Fibroblast of pulmonary artery (primary cell): ENCODE measurements around the gene JAGN1.
"Not testable (repeated sequence)": the region's sequence is repeated elsewhere in the genome, so short reads cannot be mapped to it uniquely, and the experiment has no call there.

ENCODE experiments used
- DNase-seq: peaks from one replicate; pipeline ENCODE4 v3.0.0-alpha.2; 2010; ENCODE audit warnings: low read depth
- H3K4me3 ChIP-seq: replicated peaks from 2 replicates; pipeline ENCODE4 v1.5.1; 2011; ENCODE audit warnings: low read depth, mild to moderate bottlenecking, control low read depth, low read length, moderate library complexity
- TF ChIP-seq, protein P1 (sequence below): IDR thresholded peaks from 2 replicates; pipeline ENCODE4 v1.5.1; 2011; ENCODE audit warnings: mild to moderate bottlenecking, control low read depth, low read length, inconsistent platforms; ENCODE audit errors: missing control alignments

The JAGN1 gene

DNA sequence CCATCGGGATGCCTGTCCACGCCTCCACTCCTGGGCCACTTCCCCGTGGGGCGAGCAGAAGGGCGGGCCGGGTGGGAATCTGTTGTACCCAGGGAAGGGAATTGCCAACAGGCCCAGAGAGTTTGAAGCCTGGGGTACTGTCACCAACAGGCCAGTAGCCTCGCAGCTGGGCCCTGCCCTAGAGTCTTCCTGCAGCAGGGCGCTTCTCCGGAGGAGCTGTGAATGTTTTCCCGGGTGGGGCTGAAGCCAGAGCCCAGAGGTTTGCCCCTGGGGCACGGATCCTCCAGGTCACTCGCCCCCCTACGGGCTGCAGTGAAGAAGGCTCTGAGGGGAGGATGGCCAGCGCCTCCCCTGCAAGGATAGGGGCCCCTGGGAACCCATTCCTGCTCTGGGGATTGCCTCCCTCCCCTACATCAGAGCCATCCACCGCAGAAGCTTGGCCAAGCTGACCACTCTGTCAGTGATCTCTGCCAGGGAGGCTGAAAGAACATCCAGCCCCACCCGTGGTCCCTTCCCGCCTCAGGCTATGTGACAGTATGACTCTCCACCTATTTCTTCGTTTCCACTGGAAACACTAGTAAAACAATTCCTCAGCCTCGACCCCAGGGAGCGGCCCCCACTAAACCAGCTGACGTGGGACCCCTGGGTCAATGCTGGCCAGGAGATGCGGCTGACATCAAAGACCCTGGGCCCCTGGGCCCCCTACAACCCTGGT is 27.2 kb upstream of the JAGN1 start:
- H3K4me3 ChIP-seq: no peak overlapping the region
- no peak for DNase-seq
- TF ChIP-seq, protein P1, sequence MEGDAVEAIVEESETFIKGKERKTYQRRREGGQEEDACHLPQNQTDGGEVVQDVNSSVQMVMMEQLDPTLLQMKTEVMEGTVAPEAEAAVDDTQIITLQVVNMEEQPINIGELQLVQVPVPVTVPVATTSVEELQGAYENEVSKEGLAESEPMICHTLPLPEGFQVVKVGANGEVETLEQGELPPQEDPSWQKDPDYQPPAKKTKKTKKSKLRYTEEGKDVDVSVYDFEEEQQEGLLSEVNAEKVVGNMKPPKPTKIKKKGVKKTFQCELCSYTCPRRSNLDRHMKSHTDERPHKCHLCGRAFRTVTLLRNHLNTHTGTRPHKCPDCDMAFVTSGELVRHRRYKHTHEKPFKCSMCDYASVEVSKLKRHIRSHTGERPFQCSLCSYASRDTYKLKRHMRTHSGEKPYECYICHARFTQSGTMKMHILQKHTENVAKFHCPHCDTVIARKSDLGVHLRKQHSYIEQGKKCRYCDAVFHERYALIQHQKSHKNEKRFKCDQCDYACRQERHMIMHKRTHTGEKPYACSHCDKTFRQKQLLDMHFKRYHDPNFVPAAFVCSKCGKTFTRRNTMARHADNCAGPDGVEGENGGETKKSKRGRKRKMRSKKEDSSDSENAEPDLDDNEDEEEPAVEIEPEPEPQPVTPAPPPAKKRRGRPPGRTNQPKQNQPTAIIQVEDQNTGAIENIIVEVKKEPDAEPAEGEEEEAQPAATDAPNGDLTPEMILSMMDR: no peak

DNA sequence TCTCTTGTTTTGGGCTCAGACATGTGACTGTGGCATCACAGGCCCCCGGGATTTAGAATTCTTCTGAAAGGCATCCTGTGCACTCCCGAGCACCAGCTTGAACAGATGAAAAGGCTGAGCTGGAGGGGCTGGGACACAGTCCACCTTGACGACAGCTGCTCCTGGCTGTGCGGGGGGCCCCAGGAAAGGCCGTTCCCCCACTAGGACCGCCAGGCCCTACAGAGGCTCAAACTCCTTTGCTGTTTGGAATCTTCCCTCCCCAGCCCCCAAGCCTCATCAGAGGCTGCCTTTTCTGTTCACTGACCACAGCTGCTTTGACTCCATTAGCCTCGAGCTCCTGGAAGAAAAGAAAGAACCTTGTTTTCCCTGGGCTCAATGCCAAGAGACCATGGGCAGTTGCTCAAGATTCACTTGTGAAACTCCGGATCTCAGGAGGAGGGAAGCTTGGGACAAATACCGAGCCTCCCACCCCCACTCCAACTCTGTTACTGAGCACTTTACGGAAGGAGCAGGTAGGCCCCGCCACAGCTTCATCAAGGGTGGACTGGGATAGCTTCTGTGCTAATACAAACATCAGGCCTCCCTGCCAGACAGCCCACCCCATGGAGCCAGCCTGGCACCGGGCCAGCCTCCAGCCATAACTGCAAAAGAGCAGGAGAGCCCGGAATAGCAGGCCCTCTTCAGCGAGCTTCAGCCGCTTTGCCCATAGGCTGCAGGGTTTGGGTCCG is 26.0 kb upstream of the JAGN1 start:
- TF ChIP-seq, protein P1: no peak
- H3K4me3 ChIP-seq: peak overlapping the region; percentile 4
- peak; percentile 97 for DNase-seq

DNA sequence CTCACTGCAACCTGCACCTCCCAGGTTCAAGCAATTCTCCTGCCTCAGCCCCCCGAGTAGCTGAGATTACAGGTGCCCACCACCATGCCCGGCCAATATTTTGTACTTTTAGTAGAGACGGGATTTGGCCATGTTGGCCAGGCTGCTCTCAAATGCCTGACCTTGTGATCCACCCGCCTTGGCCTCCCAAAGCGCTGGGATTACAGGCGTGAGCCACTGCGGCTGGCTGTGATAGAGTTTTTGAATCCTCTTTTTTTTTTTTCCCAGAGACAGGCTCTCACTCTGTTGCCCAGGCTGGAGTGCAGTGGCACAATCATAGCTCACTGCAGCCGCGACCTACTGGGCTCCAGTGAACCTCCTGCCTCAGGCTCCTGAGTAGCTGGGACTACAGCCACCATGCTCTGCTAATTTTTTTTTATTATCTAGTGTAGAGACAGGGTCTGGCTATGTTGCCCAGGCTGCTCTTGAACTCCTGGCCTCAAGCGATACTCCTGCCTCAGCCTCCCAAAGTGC is 25.2 kb upstream of the JAGN1 start:
- not testable (repeated sequence) for H3K4me3 ChIP-seq

DNA sequence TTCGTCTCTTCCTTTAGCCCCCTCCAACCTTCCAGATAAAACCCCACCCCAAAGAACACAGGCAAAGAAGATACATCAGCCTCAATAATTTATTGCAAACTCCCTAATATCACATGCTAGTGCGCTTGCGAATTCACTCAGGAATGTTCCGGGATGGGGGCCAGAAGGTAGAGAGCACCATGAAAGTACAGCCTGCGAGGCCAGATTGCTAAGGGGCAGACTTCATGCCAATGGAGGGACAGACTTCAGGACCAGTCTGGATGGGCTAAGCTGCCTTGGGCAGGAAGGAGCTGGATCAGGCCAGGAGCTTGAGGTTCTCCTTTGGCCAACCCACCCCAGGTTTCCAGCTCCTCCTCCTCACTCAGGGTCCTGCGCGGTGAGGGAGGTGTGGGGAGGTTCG is 23.8 kb upstream of the JAGN1 start:
- DNase-seq: peak; percentile 57
- TF ChIP-seq, protein P1: no peak
- no peak overlapping the region for H3K4me3 ChIP-seq

More for the DNA sequence above, 25.2 kb upstream of the JAGN1 start:
- not testable (repeated sequence) for DNase-seq

DNA sequence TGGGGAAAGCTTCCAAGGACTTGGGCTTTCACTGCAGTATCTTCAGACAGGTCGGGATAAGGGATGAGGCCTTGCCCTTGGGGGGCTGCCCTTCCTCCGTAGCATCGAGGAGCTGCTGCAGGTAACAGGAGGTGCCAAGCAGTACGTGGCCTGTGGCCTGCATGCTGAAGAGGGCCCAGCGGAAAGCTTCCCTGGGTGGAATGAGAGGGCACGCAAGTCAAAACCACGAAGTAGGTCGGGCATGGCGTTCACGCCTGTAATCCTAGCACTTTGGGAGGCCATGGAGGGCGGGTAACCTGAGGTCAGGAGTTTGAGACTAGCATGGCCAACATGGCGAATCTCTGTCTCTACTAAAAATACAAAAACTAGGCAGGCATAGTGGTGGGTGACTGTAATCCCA is 23.3 kb upstream of the JAGN1 start:
- TF ChIP-seq, protein P1: no peak
- no peak overlapping the region for H3K4me3 ChIP-seq
- no peak for DNase-seq

DNA sequence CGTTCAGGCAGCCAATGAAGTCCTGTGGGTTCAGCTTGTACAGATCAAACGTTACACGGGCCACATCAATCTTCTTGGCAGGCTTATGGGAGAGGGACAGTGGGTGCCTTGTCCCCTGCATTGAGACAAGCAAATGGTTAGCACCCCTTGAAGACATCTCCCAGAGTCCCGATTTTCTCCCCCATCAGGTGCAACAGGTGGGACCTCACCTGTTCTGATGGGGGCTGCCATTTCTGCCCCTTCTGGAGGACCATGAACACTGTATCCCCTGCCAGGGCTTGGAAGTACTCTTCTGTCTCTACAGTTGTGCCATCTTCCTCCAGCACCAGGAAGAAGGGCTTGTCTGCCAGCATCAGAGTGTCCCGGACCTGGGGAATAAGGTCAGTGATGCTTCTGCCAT is 20.5 kb upstream of the JAGN1 start:
- no peak for DNase-seq
- TF ChIP-seq, protein P1: no peak
- no peak overlapping the region for H3K4me3 ChIP-seq

DNA sequence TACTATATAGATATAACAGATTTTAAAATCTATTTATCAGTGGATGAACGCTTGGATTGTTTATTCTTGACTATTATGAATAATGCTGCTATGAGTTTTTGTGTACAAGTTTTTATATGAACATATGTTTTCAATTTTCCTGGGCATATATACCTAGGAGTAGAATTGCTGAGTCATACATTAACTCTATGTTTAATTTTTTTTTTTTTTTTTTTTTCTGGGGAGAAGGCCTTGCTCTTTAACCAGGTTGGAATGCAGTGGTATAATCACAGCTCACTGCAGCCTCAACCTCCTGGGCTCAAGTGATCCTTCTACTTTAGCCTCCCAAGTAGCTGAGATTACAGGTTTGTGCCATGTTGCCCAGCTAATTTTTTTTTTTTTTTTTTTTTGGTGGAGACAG is 19.4 kb upstream of the JAGN1 start:
- H3K4me3 ChIP-seq: no peak overlapping the region
- TF ChIP-seq, protein P1: no peak
- DNase-seq: peak; percentile 60

DNA sequence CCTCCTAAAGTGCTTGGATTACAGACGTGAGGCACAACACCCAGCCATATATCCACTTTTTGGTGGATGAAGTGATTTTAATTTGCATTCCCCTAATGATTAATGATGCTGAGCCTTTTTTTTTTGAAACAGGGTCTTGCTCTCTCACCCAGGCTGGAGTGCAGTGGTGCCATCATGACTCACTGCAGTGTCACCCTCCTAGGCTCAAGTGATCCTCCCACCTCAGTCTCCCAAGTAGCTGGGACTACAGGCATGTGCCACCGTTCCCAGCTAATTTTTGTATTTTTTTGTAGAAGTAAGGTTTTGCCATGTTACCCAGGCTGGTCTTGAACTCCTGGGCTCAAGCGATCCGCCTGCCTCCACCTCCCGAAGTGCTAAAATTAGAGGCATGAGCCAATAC is 18.3 kb upstream of the JAGN1 start:
- not testable (repeated sequence) for DNase-seq, H3K4me3 ChIP-seq
